ENCODE results near the gene REXO2. TPM values are rescaled to one million over a fixed set of nuclear protein-coding genes. Genes with fewer than 3 reads are reported as not detected.

REXO2 gene
- total and polyA plus RNA-seq, 2 of the 8 experiments (the other 6 are each of a cell fraction or from before 2014, with no cell fraction given) = 111 to 114 TPM

DNA sequence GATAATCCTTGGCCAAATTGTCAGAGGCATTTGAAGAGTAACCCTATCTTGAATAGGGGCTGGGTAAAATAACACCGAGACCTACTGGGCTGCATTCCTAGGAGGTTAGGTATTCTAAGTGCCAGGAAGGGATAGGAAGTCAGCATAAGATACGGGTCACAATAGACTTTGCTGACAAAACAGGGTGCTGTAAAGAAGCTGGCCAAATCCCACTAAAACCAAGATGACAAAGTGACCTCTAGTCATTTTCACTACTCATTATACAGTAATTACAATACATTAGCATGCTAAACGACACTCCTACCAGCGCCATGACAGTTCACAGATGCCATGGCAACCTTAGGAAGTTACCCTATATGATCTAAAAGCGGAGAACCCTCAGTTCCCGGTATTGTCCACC is 964 bp upstream of the REXO2 start (continued):
- TF ChIP-seq SIN3A (conservative IDR thresholded peaks at IDR 0.05 in 1 of 2, IDR thresholded peaks at IDR 0.05 in 1 of 2; ENCODE audit: low read depth in 1 of 2, low read length in 2 of 2) (no peak), TAF7 (optimal IDR thresholded peaks at IDR 0.05; ENCODE audit: borderline replicate concordance, low read depth, low read length) (peak; percentile 78), RNF2 (IDR thresholded peaks at IDR 0.05; ENCODE audit: borderline replicate concordance, low read depth, low read length, missing control alignments, poor library complexity, severe bottlenecking) (no peak), JUN (IDR thresholded peaks at IDR 0.05; ENCODE audit: low read depth, low read length) (no peak), SIRT6 (IDR thresholded peaks at IDR 0.05; ENCODE audit: low read length) (no peak), CHD1 (IDR thresholded peaks at IDR 0.05; ENCODE audit: low read depth, low read length) (no peak), ASH2L (IDR thresholded peaks at IDR 0.05; ENCODE audit: low read length) (no peak), CHD2 (IDR thresholded peaks at IDR 0.05; ENCODE audit: low read length) (no peak), CBX5 (IDR thresholded peaks at IDR 0.05; ENCODE audit: low read depth, low read length) (no peak)
- TF ChIP-seq, protein P1, sequence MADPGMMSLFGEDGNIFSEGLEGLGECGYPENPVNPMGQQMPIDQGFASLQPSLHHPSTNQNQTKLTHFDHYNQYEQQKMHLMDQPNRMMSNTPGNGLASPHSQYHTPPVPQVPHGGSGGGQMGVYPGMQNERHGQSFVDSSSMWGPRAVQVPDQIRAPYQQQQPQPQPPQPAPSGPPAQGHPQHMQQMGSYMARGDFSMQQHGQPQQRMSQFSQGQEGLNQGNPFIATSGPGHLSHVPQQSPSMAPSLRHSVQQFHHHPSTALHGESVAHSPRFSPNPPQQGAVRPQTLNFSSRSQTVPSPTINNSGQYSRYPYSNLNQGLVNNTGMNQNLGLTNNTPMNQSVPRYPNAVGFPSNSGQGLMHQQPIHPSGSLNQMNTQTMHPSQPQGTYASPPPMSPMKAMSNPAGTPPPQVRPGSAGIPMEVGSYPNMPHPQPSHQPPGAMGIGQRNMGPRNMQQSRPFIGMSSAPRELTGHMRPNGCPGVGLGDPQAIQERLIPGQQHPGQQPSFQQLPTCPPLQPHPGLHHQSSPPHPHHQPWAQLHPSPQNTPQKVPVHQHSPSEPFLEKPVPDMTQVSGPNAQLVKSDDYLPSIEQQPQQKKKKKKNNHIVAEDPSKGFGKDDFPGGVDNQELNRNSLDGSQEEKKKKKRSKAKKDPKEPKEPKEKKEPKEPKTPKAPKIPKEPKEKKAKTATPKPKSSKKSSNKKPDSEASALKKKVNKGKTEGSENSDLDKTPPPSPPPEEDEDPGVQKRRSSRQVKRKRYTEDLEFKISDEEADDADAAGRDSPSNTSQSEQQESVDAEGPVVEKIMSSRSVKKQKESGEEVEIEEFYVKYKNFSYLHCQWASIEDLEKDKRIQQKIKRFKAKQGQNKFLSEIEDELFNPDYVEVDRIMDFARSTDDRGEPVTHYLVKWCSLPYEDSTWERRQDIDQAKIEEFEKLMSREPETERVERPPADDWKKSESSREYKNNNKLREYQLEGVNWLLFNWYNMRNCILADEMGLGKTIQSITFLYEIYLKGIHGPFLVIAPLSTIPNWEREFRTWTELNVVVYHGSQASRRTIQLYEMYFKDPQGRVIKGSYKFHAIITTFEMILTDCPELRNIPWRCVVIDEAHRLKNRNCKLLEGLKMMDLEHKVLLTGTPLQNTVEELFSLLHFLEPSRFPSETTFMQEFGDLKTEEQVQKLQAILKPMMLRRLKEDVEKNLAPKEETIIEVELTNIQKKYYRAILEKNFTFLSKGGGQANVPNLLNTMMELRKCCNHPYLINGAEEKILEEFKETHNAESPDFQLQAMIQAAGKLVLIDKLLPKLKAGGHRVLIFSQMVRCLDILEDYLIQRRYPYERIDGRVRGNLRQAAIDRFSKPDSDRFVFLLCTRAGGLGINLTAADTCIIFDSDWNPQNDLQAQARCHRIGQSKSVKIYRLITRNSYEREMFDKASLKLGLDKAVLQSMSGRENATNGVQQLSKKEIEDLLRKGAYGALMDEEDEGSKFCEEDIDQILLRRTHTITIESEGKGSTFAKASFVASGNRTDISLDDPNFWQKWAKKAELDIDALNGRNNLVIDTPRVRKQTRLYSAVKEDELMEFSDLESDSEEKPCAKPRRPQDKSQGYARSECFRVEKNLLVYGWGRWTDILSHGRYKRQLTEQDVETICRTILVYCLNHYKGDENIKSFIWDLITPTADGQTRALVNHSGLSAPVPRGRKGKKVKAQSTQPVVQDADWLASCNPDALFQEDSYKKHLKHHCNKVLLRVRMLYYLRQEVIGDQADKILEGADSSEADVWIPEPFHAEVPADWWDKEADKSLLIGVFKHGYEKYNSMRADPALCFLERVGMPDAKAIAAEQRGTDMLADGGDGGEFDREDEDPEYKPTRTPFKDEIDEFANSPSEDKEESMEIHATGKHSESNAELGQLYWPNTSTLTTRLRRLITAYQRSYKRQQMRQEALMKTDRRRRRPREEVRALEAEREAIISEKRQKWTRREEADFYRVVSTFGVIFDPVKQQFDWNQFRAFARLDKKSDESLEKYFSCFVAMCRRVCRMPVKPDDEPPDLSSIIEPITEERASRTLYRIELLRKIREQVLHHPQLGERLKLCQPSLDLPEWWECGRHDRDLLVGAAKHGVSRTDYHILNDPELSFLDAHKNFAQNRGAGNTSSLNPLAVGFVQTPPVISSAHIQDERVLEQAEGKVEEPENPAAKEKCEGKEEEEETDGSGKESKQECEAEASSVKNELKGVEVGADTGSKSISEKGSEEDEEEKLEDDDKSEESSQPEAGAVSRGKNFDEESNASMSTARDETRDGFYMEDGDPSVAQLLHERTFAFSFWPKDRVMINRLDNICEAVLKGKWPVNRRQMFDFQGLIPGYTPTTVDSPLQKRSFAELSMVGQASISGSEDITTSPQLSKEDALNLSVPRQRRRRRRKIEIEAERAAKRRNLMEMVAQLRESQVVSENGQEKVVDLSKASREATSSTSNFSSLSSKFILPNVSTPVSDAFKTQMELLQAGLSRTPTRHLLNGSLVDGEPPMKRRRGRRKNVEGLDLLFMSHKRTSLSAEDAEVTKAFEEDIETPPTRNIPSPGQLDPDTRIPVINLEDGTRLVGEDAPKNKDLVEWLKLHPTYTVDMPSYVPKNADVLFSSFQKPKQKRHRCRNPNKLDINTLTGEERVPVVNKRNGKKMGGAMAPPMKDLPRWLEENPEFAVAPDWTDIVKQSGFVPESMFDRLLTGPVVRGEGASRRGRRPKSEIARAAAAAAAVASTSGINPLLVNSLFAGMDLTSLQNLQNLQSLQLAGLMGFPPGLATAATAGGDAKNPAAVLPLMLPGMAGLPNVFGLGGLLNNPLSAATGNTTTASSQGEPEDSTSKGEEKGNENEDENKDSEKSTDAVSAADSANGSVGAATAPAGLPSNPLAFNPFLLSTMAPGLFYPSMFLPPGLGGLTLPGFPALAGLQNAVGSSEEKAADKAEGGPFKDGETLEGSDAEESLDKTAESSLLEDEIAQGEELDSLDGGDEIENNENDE (IDR thresholded peaks at IDR 0.05; ENCODE audit: insufficient replicate concordance, low read length) = no peak
- TF ChIP-seq, protein P2, sequence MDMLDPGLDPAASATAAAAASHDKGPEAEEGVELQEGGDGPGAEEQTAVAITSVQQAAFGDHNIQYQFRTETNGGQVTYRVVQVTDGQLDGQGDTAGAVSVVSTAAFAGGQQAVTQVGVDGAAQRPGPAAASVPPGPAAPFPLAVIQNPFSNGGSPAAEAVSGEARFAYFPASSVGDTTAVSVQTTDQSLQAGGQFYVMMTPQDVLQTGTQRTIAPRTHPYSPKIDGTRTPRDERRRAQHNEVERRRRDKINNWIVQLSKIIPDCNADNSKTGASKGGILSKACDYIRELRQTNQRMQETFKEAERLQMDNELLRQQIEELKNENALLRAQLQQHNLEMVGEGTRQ (IDR thresholded peaks at IDR 0.05; ENCODE audit: low read length) = no peak

All from H1 (cell line).